OCI-LY7 (cell line): ENCODE data around the gene C16orf89.

Experiments used
- EZH2phosphoT487 ChIP-seq: fragments of 200-600 bp; sonication (generic); IDR thresholded peaks from 2 replicates; pipeline ENCODE4 v1.6.1; 2018; ENCODE audit warnings: low read depth, borderline replicate concordance, mild to moderate bottlenecking, mixed run types, antibody characterized with exemption, low read length, moderate library complexity, mixed read lengths
- TF ChIP-seq, protein P1 (sequence below): fragments of 200-600 bp; sonication (generic); conservative IDR thresholded peaks from 2 replicates; pipeline ENCODE4 v1.5.1; 2014; ENCODE audit warnings: mild to moderate bottlenecking, antibody characterized with exemption, low read length, moderate library complexity, mixed read lengths

DNA sequence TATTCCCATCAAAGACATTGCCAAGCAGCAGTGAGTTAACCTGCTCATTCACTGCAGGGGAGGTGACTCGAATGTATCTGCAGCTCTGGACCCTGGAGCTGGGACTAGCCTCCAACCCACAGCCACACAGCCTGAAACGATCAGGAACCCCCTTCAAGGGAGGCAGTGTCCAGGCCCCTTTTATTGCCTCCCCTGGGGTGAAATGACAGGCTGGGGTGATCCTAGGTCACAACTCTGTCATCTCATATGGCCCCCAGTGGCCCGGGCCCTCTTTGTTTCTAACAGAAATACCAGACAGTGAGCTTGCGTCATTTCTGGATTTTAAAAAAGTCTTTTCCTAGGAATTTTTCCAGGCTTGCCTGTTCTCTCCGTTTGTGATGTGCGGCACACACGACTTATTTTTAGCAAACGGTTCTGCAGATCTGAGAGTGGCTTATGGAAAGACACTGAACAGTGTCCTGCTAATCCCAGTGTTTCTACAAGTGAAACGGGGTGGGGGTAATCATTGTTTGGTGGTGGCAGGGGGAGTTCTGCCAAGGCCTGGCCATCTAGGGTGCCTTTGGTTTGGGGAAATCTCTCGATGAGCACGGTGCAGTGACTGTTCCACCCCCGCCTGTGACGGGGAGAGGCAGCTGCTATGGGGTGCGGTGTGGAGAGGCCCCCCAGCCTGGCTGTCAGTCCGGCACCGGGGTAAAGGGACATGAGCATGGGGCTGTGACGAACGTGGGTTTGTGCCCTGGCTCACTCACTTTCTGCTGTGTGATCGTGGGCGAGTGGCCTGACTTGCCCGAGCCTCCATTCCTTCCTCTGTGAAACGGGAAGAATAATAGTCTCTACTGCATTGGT, 59.2 kb downstream of the C16orf89 start:
- TF ChIP-seq, protein P1, sequence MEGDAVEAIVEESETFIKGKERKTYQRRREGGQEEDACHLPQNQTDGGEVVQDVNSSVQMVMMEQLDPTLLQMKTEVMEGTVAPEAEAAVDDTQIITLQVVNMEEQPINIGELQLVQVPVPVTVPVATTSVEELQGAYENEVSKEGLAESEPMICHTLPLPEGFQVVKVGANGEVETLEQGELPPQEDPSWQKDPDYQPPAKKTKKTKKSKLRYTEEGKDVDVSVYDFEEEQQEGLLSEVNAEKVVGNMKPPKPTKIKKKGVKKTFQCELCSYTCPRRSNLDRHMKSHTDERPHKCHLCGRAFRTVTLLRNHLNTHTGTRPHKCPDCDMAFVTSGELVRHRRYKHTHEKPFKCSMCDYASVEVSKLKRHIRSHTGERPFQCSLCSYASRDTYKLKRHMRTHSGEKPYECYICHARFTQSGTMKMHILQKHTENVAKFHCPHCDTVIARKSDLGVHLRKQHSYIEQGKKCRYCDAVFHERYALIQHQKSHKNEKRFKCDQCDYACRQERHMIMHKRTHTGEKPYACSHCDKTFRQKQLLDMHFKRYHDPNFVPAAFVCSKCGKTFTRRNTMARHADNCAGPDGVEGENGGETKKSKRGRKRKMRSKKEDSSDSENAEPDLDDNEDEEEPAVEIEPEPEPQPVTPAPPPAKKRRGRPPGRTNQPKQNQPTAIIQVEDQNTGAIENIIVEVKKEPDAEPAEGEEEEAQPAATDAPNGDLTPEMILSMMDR, result no peak
- no peak for TF ChIP-seq EZH2phosphoT487
